Measurements from ENCODE around the gene TBC1D10B.
A peak's percentile ranks its signal among the peaks of the same experiment; 100 is the strongest.
"Not testable (repeated sequence)": the region's sequence is repeated elsewhere in the genome, so short reads cannot be mapped to it uniquely, and the experiment has no call there.

The TBC1D10B gene

GRCh38 chr16:30397776-30398660 is 27.7 kb upstream of the TBC1D10B start:
- no peak for DNase-seq (ENCODE audit: low read depth)

- no peak for DNase-seq (ENCODE audit: low read depth)
These were observed 26.8 kb upstream of the TBC1D10B start for GRCh38 chr16:30397056-30397455.

DNA sequence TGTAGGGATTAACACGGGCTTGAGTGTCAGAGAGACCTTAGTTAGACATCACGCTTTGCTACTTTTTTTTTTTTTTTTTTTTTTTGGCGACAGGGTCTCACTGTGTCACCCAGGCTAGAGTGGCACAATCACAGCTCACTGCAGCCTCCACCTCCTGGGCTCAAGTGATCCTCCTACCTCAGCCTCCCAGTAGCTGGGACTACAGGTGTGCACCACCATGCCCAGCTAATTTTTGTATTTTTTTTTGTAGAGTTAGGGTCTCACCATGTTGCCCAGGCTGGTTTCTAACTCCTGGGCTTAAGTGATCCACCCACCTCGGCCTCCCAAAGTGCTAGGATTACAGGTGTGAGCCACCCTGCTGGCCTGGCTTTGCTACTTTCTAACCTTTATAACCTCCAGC is 26.3 kb upstream of the TBC1D10B start:
- not testable (repeated sequence) for DNase-seq (ENCODE audit: low read depth)

DNA sequence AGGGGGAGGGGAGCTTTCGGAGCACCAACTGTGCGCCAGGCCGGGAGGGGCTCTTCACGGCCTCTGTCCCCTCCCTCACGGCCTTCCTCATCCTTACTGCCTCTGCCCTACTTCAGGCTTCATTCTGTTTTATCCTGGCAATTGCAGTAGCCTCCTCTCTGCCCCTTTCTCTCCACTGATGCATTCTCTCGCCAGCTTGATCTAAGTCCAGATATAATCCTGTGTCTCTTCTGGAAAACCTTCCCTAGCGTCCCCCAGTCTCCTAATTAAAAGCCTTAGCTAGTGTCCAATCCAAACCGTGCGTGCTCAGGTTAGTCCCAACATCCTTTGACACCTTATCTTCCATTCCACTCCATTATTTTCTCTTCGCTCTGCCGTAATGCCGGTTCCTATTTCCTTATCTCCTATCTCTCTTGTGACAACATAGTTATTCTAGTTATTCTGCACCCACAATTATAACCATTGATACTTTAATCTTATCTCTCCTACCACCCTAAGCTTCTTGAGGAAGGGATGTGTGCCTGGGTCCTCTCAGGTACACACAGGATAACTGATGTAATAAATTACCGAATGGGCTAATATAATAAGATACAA is 25.8 kb upstream of the TBC1D10B start:
- DNase-seq (ENCODE audit: low read depth), result no peak

- peak; percentile 55 for DNase-seq (ENCODE audit: low read depth)
These were observed 25.1 kb upstream of the TBC1D10B start, which contains the start of gene ZNF48 for GRCh38 chr16:30395155-30395991. TSS of gene ZNF48 (plus strand) at chr16:30395420. CDS start at chr16:30395795, 375 bp downstream.

GRCh38 chr16:30394592-30395154 is 24.4 kb upstream of the TBC1D10B start:
- no peak for DNase-seq (ENCODE audit: low read depth)

- DNase-seq (ENCODE audit: low read depth), result no peak
These were observed 13.2 kb upstream of the TBC1D10B start for GRCh38 chr16:30383521-30383920.

GRCh38 chr16:30382111-30382881 is 12.0 kb upstream of the TBC1D10B start, which contains the start of gene SEPTIN1:
TSS of gene SEPTIN1 (minus strand) at chr16:30382561. CDS start at chr16:30382542, 19 bp downstream.
- peak; percentile 66 for DNase-seq (ENCODE audit: low read depth)

- DNase-seq (ENCODE audit: low read depth), result no peak
These were observed 11.2 kb upstream of the TBC1D10B start for GRCh38 chr16:30381291-30382041.

DNA sequence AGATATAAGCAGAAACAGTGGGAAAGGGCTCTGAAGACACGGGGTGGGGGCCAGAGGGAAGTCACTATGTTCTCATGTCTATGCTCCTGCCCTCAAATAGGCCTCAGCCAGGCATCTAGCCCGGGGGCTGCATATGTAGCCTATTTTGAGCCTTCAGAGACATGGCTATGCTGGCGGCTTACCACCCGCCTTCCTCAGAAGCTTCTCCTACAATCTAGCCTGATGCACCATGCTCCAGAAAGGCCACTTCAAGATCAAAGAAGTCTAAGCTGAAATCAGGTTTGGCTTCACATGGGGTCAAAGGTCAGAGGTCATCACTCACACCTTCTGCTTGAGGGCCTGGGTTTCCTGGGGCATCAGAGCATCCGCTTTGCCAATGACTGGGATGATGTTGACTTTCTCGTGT is 10.5 kb upstream of the TBC1D10B start:
- no peak for DNase-seq (ENCODE audit: low read depth)

- no peak for DNase-seq (ENCODE audit: low read depth)
These were observed 9.9 kb upstream of the TBC1D10B start for GRCh38 chr16:30380072-30380802.

GRCh38 chr16:30379158-30379783 is 9.0 kb upstream of the TBC1D10B start:
- DNase-seq (ENCODE audit: low read depth), result no peak

- peak; percentile 99 for DNase-seq (ENCODE audit: low read depth)
These were observed 8.2 kb upstream of the TBC1D10B start for GRCh38 chr16:30378236-30379157.

GRCh38 chr16:30377812-30378235 is 7.5 kb upstream of the TBC1D10B start:
- DNase-seq (ENCODE audit: low read depth), result peak; percentile 74

DNA sequence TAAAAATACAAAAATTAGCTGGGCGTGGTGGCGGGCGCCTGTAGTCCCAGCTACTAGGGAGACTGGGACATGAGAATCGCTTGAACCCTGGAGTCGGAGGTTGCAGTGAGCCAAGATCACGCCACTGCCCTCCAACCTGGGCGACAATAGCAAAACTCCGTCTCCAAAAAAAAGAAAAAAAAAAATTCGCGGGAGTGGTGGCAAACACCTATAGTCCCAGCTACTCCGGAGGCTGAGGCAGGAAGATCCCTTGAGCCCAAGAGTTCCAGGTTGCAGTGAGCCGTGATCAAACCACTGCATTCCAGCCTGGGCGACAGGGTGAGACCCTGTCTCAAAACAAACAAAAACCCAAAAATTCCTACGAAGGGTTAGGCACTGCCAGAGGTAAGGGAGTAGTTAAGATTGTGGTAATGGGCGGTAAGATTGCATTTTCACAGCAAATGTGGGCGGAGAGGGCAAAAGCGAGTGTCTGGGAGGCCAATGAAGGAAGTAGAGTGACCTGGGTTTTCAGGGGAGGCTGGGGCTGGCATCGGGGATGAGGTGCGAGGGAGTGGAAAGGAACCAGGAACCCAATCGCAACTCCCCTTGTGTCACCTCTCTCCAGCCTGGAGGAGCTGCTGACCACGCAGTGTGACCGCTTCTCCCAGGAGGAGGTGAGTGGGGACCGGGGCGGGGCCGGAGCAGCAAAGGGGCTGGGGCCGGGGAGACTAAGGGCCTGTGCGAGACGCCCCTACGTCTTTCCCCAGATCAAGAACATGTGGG is 6.9 kb upstream of the TBC1D10B start:
- DNase-seq (ENCODE audit: low read depth), result no peak

DNA sequence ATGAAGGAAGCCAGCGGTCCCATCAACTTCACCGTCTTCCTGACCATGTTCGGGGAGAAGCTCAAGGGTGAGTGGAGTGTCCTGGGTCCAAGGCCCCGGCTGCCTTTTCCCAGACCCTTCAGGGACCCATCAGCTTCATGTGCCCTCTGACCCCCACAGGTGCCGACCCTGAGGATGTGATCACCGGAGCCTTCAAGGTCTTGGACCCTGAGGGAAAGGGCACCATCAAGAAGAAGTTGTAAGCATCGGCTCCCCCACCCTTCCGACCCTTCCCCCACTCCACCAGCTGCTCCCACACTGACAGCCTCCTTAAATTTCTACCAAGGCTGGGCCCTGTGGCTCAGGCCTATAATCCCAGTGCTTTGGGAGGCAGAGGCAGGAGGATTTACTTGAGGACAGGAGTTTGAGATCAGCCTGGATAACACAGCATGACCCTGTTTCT is 6.2 kb upstream of the TBC1D10B start:
- no peak for DNase-seq (ENCODE audit: low read depth)

GRCh38 chr16:30375864-30376263 is 5.6 kb upstream of the TBC1D10B start:
- no peak for DNase-seq (ENCODE audit: low read depth)

Data from stimulated activated CD8-positive, alpha-beta memory T cell treated with anti-CD3 and anti-CD28 coated beads, Interleukin-4, amount 100 ng/mL, for 24 hours (primary cell).